MM.1S (cell line): Measurements from ENCODE around the gene ITPKC.

Experiments
- DNase-seq: peaks from one replicate; pipeline ENCODE4 v3.0.0-alpha.2; 2015
- H2AFZ ChIP-seq: fragments of 300-600 bp; sonication (generic); 2 replicates; pipeline ENCODE4 v1.6.0; 2016; ENCODE audit warnings: antibody characterized with exemption, low read length
- H3F3A ChIP-seq: fragments of 300-600 bp; sonication (generic); 2 replicates; pipeline ENCODE4 v1.6.1; 2016; ENCODE audit warnings: mild to moderate bottlenecking, antibody characterized with exemption, low read length, moderate library complexity, mixed read lengths; ENCODE audit not compliant: insufficient read depth
- H3K27ac ChIP-seq: fragments of 300-600 bp; sonication (generic); 2 replicates; pipeline ENCODE4 v1.5.1; 2016; ENCODE audit warnings: mild to moderate bottlenecking, low read length
- H3K27me3 ChIP-seq: fragments of 300-600 bp; sonication (generic); replicated peaks from 2 replicates; pipeline ENCODE4 v1.6.0; 2016; ENCODE audit warnings: low read length; ENCODE audit not compliant: insufficient read depth
- H3K36me3 ChIP-seq: fragments of 300-600 bp; sonication (generic); replicated peaks from 2 replicates; pipeline ENCODE4 v1.6.1; 2016; ENCODE audit warnings: mild to moderate bottlenecking, low read length, mixed read lengths; ENCODE audit not compliant: insufficient read depth
- H3K4me1 ChIP-seq: fragments of 300-600 bp; sonication (generic); 2 replicates; pipeline ENCODE4 v1.6.1; 2016; ENCODE audit warnings: low read length, mixed read lengths
- H3K4me2 ChIP-seq: fragments of 300-600 bp; sonication (generic); 2 replicates; pipeline ENCODE4 v1.6.0; 2016; ENCODE audit warnings: low read depth, low read length
- H3K4me3 ChIP-seq: fragments of 300-600 bp; sonication (generic); 2 replicates; pipeline ENCODE4 v1.5.1; 2016; ENCODE audit warnings: low read length, mixed read lengths
- H3K79me2 ChIP-seq: fragments of 300-600 bp; sonication (generic); 2 replicates; pipeline ENCODE4 v1.6.1; 2016; ENCODE audit warnings: mixed run types, low read length, mixed read lengths
- H3K9ac ChIP-seq: fragments of 300-600 bp; sonication (generic); 2 replicates; pipeline ENCODE4 v1.6.1; 2016; ENCODE audit warnings: low read length, mixed read lengths
- H3K9me2 ChIP-seq: fragments of 300-600 bp; sonication (generic); replicated peaks from 2 replicates; pipeline ENCODE4 v1.6.1; 2016; ENCODE audit warnings: mild to moderate bottlenecking, low read length, mixed read lengths; ENCODE audit not compliant: insufficient read depth
- H3K9me3 ChIP-seq: fragments of 300-600 bp; sonication (generic); replicated peaks from 2 replicates; pipeline ENCODE4 v1.6.1; 2016; ENCODE audit warnings: mild to moderate bottlenecking, low read length, mixed read lengths; ENCODE audit not compliant: insufficient read depth
- H4K20me1 ChIP-seq: fragments of 300-600 bp; sonication (generic); 2 replicates; pipeline ENCODE4 v1.6.1; 2016; ENCODE audit warnings: mild to moderate bottlenecking, low read length, moderate library complexity, mixed read lengths; ENCODE audit not compliant: insufficient read depth
- EZH2 ChIP-seq: fragments of 300-600 bp; sonication (generic); optimal IDR thresholded peaks from 2 replicates; pipeline ENCODE3; 2017; ENCODE audit warnings: low read depth, mild to moderate bottlenecking, antibody characterized with exemption, low read length, mixed read lengths
- EZH2phosphoT487 ChIP-seq: fragments of 300-600 bp; sonication (generic); IDR thresholded peaks from 2 replicates; pipeline ENCODE4 v1.6.1; 2018; ENCODE audit warnings: antibody characterized with exemption, low read length
- TF ChIP-seq, protein P1 (sequence below): fragments of 300-600 bp; sonication (generic); IDR thresholded peaks from 2 replicates; pipeline ENCODE4 v1.5.1; 2016; ENCODE audit warnings: antibody characterized with exemption, low read length, mixed read lengths

The ITPKC gene

GRCh38 chr19:40718774-40719391 lies 2.0 kb downstream of the ITPKC start:
- H2AFZ ChIP-seq = peak overlapping the region; percentile 62
- TF ChIP-seq, protein P1, sequence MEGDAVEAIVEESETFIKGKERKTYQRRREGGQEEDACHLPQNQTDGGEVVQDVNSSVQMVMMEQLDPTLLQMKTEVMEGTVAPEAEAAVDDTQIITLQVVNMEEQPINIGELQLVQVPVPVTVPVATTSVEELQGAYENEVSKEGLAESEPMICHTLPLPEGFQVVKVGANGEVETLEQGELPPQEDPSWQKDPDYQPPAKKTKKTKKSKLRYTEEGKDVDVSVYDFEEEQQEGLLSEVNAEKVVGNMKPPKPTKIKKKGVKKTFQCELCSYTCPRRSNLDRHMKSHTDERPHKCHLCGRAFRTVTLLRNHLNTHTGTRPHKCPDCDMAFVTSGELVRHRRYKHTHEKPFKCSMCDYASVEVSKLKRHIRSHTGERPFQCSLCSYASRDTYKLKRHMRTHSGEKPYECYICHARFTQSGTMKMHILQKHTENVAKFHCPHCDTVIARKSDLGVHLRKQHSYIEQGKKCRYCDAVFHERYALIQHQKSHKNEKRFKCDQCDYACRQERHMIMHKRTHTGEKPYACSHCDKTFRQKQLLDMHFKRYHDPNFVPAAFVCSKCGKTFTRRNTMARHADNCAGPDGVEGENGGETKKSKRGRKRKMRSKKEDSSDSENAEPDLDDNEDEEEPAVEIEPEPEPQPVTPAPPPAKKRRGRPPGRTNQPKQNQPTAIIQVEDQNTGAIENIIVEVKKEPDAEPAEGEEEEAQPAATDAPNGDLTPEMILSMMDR = no peak
- TF ChIP-seq EZH2 (no peak), EZH2phosphoT487 (no peak)
- H3K79me2 ChIP-seq = peaks cover 24% of the 10 kb centered on the region
- no peak overlapping the region for H3K27ac ChIP-seq
- H3K36me3 ChIP-seq = no peaks in the 10 kb centered on the region
- H3K4me1 ChIP-seq = peaks cover 37% of the 10 kb centered on the region
- peak overlapping the region; percentile 36; the same call in 1 of the 2 replicates for H3K4me3 ChIP-seq
- H3K9me3 ChIP-seq = no peaks in the 10 kb centered on the region
- no peak for DNase-seq
- H3K4me2 ChIP-seq = peak overlapping the region; percentile 100
- no peaks in the 10 kb centered on the region for H3K9me2 ChIP-seq
- H3K9ac ChIP-seq = no peak overlapping the region
- no peaks in the 10 kb centered on the region for H4K20me1 ChIP-seq
- no peaks in the 10 kb centered on the region for H3K27me3 ChIP-seq
- H3F3A ChIP-seq = peaks cover 4% of the 10 kb centered on the region; the same call in 1 of the 2 replicates

- DNase-seq = no peak
- Histone ChIP-seq H3K27me3 (no peaks in the 10 kb centered on the region), H3K27ac (no peak overlapping the region), H3K9ac (no peak overlapping the region), H3K36me3 (no peaks in the 10 kb centered on the region), H4K20me1 (no peaks in the 10 kb centered on the region), H3F3A (peaks cover 4% of the 10 kb centered on the region; the same call in 1 of the 2 replicates), H3K4me3 (no peak overlapping the region), H3K4me2 (peak overlapping the region; percentile 100; the same call in 1 of the 2 replicates), H3K79me2 (peaks cover 22% of the 10 kb centered on the region), H3K4me1 (peaks cover 34% of the 10 kb centered on the region), H3K9me2 (no peaks in the 10 kb centered on the region), H2AFZ (no peak overlapping the region), H3K9me3 (no peaks in the 10 kb centered on the region)
- TF ChIP-seq EZH2 = no peak
- TF ChIP-seq, protein P1 = no peak
- TF ChIP-seq EZH2phosphoT487 = no peak
Observed at GRCh38 chr19:40719414-40719894, 2.5 kb downstream of the ITPKC start.

GRCh38 chr19:40721140-40721486 lies 4.2 kb downstream of the ITPKC start:
- no peak overlapping the region for H3K9ac ChIP-seq
- no peak overlapping the region for H3K27ac ChIP-seq
- TF ChIP-seq EZH2phosphoT487 (no peak), EZH2 (no peak)
- H4K20me1 ChIP-seq = no peaks in the 10 kb centered on the region
- DNase-seq = no peak
- H3K27me3 ChIP-seq = no peaks in the 10 kb centered on the region
- no peaks in the 10 kb centered on the region for H3K9me3 ChIP-seq
- H2AFZ ChIP-seq = no peak overlapping the region
- H3K36me3 ChIP-seq = no peaks in the 10 kb centered on the region
- H3F3A ChIP-seq = no peaks in the 10 kb centered on the region
- H3K4me1 ChIP-seq = peaks cover 23% of the 10 kb centered on the region
- H3K9me2 ChIP-seq = no peaks in the 10 kb centered on the region
- no peak overlapping the region for H3K4me3 ChIP-seq
- H3K4me2 ChIP-seq = no peak overlapping the region
- H3K79me2 ChIP-seq = peaks cover 20% of the 10 kb centered on the region

GRCh38 chr19:40721936-40722661 lies 5.2 kb downstream of the ITPKC start:
- H3K27ac ChIP-seq = no peak overlapping the region
- no peaks in the 10 kb centered on the region for H3K9me2 ChIP-seq
- no peak overlapping the region for H3K4me3 ChIP-seq
- no peak overlapping the region for H3K4me2 ChIP-seq
- no peak for TF ChIP-seq EZH2phosphoT487
- TF ChIP-seq, protein P1 = no peak
- no peak for TF ChIP-seq EZH2
- H3K36me3 ChIP-seq = no peaks in the 10 kb centered on the region
- no peak for DNase-seq
- H3K79me2 ChIP-seq = peaks cover 18% of the 10 kb centered on the region
- no peaks in the 10 kb centered on the region for H3K9me3 ChIP-seq
- no peaks in the 10 kb centered on the region for H4K20me1 ChIP-seq
- peaks cover 20% of the 10 kb centered on the region for H3K4me1 ChIP-seq
- H3K9ac ChIP-seq = no peak overlapping the region
- H3K27me3 ChIP-seq = no peaks in the 10 kb centered on the region
- H3F3A ChIP-seq = no peaks in the 10 kb centered on the region
- no peak overlapping the region for H2AFZ ChIP-seq
